SK-N-MC (cell line): ENCODE results near the gene THYN1.
"Not testable (repeated sequence)": the region's sequence is repeated elsewhere in the genome, so short reads cannot be mapped to it uniquely, and the experiment has no call there.

ENCODE experiments used
- DNase-seq: peaks from one replicate; pipeline ENCODE4 v3.0.0-alpha.2; 2011; ENCODE audit warnings: low read depth, low spot score
- H3K27ac ChIP-seq: fragments of 200-600 bp; sonication (generic); 2 replicates; pipeline ENCODE4 v1.5.1; 2016; ENCODE audit warnings: mixed run types
- H3K36me3 ChIP-seq: fragments of 200-600 bp; sonication (generic); 2 replicates; pipeline ENCODE4 v1.6.1; 2017; ENCODE audit warnings: antibody characterized with exemption, low read length, mixed read lengths; ENCODE audit not compliant: insufficient read depth
- H3K4me3 ChIP-seq: fragments of 200-600 bp; sonication (generic); 2 replicates; pipeline ENCODE4 v1.5.1; 2016
- H3K9ac ChIP-seq: fragments of 200-600 bp; sonication (generic); 2 replicates; pipeline ENCODE4 v1.8.0; 2017; ENCODE audit warnings: mixed run types, mixed read lengths; ENCODE audit not compliant: insufficient read length
- H3K9me3 ChIP-seq: fragments of 200-600 bp; sonication (generic); 2 replicates; pipeline ENCODE4 v1.6.1; 2017; ENCODE audit warnings: low read depth, mild to moderate bottlenecking, antibody characterized with exemption, low read length, moderate library complexity, mixed read lengths
- EZH2 ChIP-seq: fragments of 200-600 bp; sonication (generic); IDR thresholded peaks from one replicate; pipeline ENCODE4 v1.6.1; 2017; ENCODE audit warnings: antibody characterized with exemption
- FOXP2 ChIP-seq: optimal IDR thresholded peaks from 2 replicates; pipeline ENCODE3; 2011; ENCODE audit warnings: mild to moderate bottlenecking, moderate library complexity; ENCODE audit not compliant: insufficient read depth; ENCODE audit errors: extremely low read length, control extremely low read depth
- POLR2AphosphoS5 ChIP-seq: IDR thresholded peaks from 2 replicates; pipeline ENCODE4 v1.6.1; 2012; ENCODE audit warnings: mild to moderate bottlenecking, low read depth, low read length, borderline replicate concordance

Gene THYN1

DNA sequence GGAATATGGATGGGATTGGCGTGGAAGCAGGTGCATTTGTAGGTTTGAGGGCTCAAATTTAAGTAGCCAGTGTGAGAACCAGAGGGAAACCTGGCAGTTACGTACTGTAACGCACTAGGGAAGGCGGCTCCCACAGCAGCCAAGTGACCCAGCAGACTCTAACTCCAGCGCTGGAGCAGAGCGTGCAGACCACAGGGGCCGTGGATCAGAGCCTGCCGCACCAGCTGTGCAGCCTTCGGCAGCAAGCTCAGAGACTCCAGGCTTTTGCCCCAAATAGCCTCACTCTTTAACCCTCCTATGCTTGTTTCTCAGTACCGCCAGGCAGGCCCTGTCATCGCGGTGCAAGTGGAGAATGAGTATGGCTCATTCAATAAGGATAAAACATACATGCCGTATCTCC, 35.3 kb upstream of the THYN1 start:
- Histone ChIP-seq H3K9ac (no peak overlapping the region), H3K9me3 (no peaks in the 10 kb centered on the region), H3K36me3 (no peaks in the 10 kb centered on the region), H3K27ac (no peak overlapping the region), H3K4me3 (no peak overlapping the region)
- no peak for DNase-seq
- TF ChIP-seq POLR2AphosphoS5 (no peak), FOXP2 (no peak), EZH2 (no peak)

DNA sequence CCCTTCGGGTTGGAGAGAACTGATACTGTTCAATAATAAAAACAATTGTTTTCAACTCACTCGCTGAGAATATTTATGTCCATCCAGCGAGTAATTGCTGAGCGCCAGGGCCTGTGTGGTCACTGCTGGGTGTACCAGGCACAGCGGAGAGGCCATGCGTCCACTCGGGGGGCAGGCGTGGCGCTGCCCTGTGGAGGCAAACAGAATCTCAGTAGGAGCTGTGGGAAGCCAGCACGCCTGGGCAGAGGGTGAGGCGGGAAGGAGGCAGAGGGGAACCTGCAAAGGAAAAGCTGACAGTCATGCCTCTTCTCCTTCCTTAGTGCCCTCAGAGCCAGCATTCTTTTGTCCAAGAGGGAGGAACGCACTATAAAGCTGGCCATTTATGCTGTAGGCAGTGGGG, 34.4 kb upstream of the THYN1 start:
- TF ChIP-seq EZH2 (no peak), POLR2AphosphoS5 (no peak), FOXP2 (no peak)
- no peak overlapping the region for H3K27ac ChIP-seq
- DNase-seq, result no peak
- no peaks in the 10 kb centered on the region for H3K36me3 ChIP-seq
- H3K9me3 ChIP-seq, result no peaks in the 10 kb centered on the region
- no peak overlapping the region for H3K4me3 ChIP-seq
- no peak overlapping the region for H3K9ac ChIP-seq

DNA sequence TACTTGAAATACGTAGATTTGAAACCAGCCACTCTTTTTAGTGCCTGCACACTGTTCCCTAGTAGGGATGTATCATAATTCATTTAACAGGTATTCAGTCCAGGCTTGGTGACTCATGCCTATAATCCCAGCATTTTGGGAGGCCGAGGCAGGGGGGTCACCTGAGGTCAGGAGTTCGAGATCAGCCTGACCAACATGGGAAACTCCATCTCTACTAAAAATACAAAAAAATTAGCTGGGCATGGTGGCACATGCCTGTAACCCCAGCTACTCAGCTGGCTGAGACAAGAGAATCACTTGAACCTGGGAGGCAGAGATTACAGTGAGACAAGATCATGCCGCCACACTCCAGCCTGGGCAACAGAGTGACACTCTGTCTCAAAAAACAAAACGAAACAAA, 31.2 kb upstream of the THYN1 start:
- not testable (repeated sequence) for DNase-seq, H3K9me3 ChIP-seq, H3K9ac ChIP-seq, H3K27ac ChIP-seq, H3K4me3 ChIP-seq, H3K36me3 ChIP-seq

DNA sequence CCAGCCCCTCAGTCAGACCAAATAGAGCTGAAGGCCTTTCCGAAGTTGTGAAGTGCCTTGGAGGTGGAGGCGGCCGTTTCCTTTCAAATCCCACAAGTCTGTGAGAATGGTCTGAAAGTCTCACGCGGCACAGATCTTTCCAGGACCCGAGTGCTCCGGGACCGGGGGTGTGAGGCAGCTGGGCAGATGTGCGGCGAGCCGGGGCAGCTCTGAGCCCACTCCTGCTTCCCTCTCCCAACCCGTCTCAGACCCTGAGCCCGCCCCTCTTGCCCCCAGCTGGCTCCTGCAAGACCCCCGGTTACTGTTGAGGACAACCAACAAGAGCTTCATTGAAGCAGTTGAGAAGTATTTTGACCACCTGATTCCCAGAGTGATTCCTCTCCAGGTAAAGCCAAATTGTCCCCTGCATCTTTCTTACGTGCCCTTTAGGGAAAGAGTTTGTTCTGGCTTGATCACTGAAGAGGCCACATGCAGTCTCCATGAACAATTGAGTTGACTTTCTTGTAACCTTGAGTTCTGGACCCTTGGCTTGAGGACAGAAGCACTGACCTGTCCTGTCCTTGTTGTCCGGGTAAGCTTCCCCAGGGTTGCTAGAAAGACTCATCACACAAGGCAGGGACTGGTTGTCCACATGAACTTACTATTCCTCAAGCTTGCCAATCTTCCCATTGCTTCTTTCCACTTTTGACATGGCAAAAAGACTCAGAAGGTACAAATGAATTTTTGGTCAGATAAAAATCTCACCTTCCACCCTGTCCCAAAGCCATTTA, 30.5 kb upstream of the THYN1 start:
- Histone ChIP-seq H3K4me3 (no peak overlapping the region), H3K9me3 (no peaks in the 10 kb centered on the region), H3K9ac (no peak overlapping the region), H3K36me3 (no peaks in the 10 kb centered on the region), H3K27ac (no peak overlapping the region)
- no peak for DNase-seq
- TF ChIP-seq FOXP2 (no peak), POLR2AphosphoS5 (no peak), EZH2 (no peak)

DNA sequence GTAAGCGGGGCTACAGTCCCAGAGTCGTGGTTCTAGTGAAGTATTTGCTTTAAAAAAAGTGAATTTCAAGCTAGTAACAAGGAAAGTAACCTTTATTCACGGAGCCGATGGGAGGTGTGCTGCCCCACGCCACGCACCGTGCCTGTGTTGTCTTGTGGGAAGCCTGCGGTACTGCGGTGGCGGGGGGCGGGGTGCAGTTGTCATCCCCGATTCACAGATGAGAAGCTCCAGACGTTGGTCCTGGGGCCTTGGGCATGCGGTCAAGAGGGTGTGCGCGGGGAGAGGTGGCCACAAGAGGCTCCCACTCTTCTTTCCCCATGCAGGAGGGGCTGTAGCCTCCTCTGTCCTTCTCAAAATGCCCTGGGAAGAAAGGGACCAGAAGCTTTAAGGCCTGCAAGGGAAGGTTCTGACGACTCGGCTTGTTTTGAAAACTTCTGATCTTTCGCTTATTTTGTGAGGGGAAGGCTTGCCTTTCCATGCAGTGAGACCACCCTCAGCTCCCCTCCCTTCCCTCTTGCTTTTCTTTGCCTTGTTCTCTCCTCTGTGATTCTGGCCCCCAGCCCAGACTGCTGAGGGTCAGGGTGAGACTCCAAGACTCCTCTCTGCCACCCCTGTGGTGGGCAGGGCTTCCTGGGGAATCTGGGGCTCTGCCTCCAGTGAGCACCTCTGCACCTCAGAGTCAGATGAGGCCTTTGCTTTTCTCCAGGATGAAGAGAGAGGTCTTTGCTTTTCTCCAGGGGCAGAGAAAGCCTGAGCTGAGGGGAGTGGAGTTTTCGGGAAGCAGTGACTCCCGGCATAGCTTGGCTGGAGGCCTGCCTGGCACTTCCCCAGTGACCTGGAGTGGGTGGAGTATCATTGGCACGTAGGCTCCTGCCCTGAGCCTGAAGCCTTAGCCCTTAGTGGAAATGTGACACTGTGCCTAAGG, 29.2 kb upstream of the THYN1 start:
- no peak for DNase-seq
- Histone ChIP-seq H3K9me3 (no peaks in the 10 kb centered on the region), H3K36me3 (no peaks in the 10 kb centered on the region), H3K27ac (no peak overlapping the region), H3K4me3 (no peak overlapping the region), H3K9ac (no peak overlapping the region)
- TF ChIP-seq POLR2AphosphoS5 (no peak), FOXP2 (no peak)

DNA sequence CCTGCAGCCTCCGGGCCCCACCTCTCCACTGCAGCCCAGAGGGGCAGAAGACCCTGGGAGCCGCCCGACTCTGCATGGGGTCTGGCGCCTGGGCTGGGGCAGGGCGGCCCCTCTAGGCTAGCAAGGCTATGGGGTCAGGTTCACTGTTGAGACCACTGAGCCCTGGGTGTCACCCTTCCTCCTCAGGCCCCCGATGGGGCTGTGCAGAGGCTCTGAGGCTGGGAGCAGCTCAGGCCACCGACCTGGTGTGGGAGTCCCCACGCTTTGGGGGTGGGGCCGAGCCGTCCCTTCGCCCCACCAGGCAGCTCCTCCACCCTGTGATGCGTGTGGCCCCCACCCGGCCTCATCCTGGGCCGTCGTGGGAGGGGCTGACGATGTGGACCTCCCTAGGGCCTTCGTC, 28.5 kb upstream of the THYN1 start:
- H3K4me3 ChIP-seq, H3K36me3 ChIP-seq, H3K27ac ChIP-seq, H3K9me3 ChIP-seq, DNase-seq, H3K9ac ChIP-seq: not testable (repeated sequence)

DNA sequence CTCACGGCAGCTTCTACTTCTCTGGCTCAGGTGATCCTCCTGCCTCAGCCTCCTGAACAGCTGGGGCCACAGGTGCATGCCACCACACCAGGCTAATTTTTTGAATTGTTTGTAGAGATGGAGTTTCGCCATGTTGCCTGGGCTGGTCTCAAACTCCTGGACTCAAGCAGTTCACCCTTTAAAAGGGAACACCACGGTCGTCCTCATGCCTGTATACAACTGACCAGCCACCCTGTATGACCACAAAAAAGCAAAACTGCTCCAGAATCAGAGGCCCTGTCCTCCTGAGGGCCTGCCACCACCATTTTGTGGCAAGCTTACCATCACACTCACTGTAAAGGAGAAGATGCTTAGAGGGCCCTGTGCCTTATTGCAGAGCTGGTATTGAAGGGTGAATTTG, 25.2 kb upstream of the THYN1 start:
- Histone ChIP-seq H3K9me3 (no peaks in the 10 kb centered on the region), H3K4me3 (no peak overlapping the region), H3K27ac (no peak overlapping the region)

DNA sequence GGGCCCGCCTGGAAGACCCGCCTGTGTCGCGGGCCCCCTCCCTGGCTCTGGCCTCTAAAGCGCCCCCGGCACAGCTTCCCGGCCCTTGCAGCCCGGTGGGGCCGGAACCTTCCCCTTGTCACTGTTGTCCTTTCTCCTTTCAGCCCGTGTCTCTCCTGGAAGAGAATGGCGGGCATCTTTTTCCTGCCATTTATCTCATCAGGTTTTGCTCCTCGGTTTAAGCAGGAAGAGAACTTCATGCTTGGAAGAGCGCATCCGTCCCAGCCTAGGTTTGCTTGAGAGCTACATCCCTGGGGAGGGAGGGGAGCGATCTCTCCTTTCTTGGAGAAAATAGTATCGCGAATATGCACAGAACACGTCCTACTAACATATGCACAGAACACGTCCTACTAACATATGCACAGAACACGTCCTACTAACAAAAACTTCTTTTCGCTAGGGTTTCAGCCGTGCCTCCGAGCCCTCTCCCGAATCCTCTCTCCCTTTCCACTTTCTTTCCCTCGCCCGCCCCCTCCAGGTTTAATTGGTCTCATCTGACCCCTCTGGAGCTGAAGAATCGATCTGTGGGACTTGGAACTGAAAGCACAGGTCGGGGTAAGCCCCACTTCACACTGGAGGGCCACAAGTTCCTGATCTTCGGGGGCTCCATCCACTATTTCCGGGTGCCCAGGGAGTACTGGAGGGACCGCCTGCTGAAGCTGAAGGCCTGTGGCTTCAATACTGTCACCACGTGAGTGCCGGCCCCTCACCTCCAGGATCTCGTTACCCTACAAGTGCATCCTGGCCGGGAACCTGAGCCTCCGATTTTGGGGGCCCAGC, 24.2 kb upstream of the THYN1 start:
- H3K9ac ChIP-seq, result no peak overlapping the region
- DNase-seq, result no peak

More for the DNA sequence above, 25.2 kb upstream of the THYN1 start:
- no peak for DNase-seq
- TF ChIP-seq EZH2, result no peak
- TF ChIP-seq POLR2AphosphoS5, result no peak
- TF ChIP-seq FOXP2, result no peak
- Histone ChIP-seq H3K36me3 (no peaks in the 10 kb centered on the region), H3K9ac (no peak overlapping the region)

More for the DNA sequence above, 24.2 kb upstream of the THYN1 start:
- no peak overlapping the region for H3K27ac ChIP-seq
- no peaks in the 10 kb centered on the region for H3K36me3 ChIP-seq
- TF ChIP-seq EZH2, result peak; percentile 25
- no peak for TF ChIP-seq POLR2AphosphoS5
- no peaks in the 10 kb centered on the region for H3K9me3 ChIP-seq
- H3K4me3 ChIP-seq, result no peak overlapping the region
